Right lobe of liver (tissue), 6 donors: ENCODE measurements around the gene COL21A1. TPM values are rescaled to one million over a fixed set of nuclear protein-coding genes. Genes with fewer than 3 reads are reported as not detected.
"Not testable (repeated sequence)": the region's sequence is repeated elsewhere in the genome, so short reads cannot be mapped to it uniquely, and the experiment has no call there.

Source experiments
- ATAC-seq, 4 donors: fragments of 200-7000 bp; cut with Tn5 transposase; one replicate each; pipeline ENCODE4 v1.9.1; 2020; ENCODE audit warnings: mild to moderate bottlenecking in 4 of 4, moderate library complexity in 4 of 4
- DNase-seq, 3 donors: peaks; one replicate each; pipeline ENCODE4 v3.0.0-alpha.2; 2020
- H3K27ac ChIP-seq, 3 donors: fragments of 200-600 bp; one replicate each; pipeline ENCODE4 v1.8.0; 2022
- H3K27me3 ChIP-seq, 2 donors: fragments of 200-600 bp; one replicate each; pipeline ENCODE4 v1.8.0; 2022
- H3K36me3 ChIP-seq, 4 donors: fragments of 200-600 bp; sonication (generic) in 1 of 4; one replicate each; pipeline versions ENCODE4 v1.5.1 to v1.8.0; 2017 to 2022; ENCODE audit warnings: control low read depth in 1 of 4
- H3K4me1 ChIP-seq, 4 donors: fragments of 200-600 bp; sonication (generic) in 1 of 4; one replicate each; pipeline versions ENCODE4 v1.5.1 to v1.8.0; 2017 to 2022; ENCODE audit warnings: control low read depth in 1 of 4
- H3K4me3 ChIP-seq, 3 donors: fragments of 200-600 bp; one replicate each; pipeline ENCODE4 v1.8.0; 2022
- H3K9me3 ChIP-seq, 4 donors: fragments of 200-600 bp; sonication (generic) in 1 of 4; one replicate each; pipeline versions ENCODE4 v1.5.1 to v1.8.0; 2017 to 2022; ENCODE audit warnings: control low read depth in 1 of 4
- POLR2A ChIP-seq: fragments of 450-650 bp; IDR thresholded peaks from one replicate; pipeline ENCODE4 v1.6.1; 2017; ENCODE audit warnings: antibody characterized with exemption, mild to moderate bottlenecking
- WGBS: methylation state at CpG from one replicate; pipeline ENCODE4 v1.1.6; 2018; ENCODE audit warnings: low coverage, low lambda C conversion rate; ENCODE audit not compliant: insufficient coverage; ENCODE audit errors: missing lambda C conversion rate; 5-methylcytosine and 5-hydroxymethylcytosine counted together
- intact Hi-C, 2 donors: fragments of 100-400 bp; cut with DNase I; formaldehyde crosslinking; loops; one replicate each; pipeline versions ENCODE4 v1.11.2 to v1.14.1; 2022
- small RNA-seq, 2 experiments: library from RNA; depleted of rRNA; stranded (forward); fragments of <200 nt; gene quantifications; one replicate each; pipeline ENCODE3, GENCODE V24; 2016
- total RNA-seq, 6 experiments: library from RNA; depleted of rRNA in 2 of 6; stranded (reverse); fragments of >200 nt in 2 of 6; fragmentation: NEBNext Ultra II Directional in 3 of 6; extraction: Animal tissue kit (Norgen Biotek cat#: 25700) in 3 of 6; gene quantifications; one replicate each; pipeline versions ENCODE4 v1.1.0 to v1.2.4, GENCODE V29; 2016 to 2023
- TF ChIP-seq, protein P1 (sequence below), 4 donors: fragments of 200-600 bp in 3 of 4; fragments of 450-650 bp in 1 of 4; IDR thresholded peaks; one replicate each; pipeline versions ENCODE4 v1.5.1 to v1.8.0; 2016 to 2022; ENCODE audit warnings: antibody characterized with exemption in 4 of 4, mild to moderate bottlenecking in 2 of 4
- donor health status: DM: no; HTN: yes; CAD: no.
- donor health status: DM: no; HTN: no; CAD: no.
- donor health status: DM: no; HTN: no; CAD: no.
- donor health status: DM: no; HTN: yes; CAD: no.
- donor health status: DM: no; HTN: yes; CAD: no.

Gene COL21A1
- total RNA-seq, 6 experiments from 2014 or later = 0.11 to 0.73 (median 0.50) TPM

GRCh38 chr6:56021943-56022342, 225.4 kb downstream of the COL21A1 start:
- Histone ChIP-seq H3K27ac (no peak overlapping the region), H3K4me3 (no peak overlapping the region), H3K4me1 (no peaks in the 10 kb centered on the region), H3K27me3 (no peaks in the 10 kb centered on the region), H3K36me3 (no peaks in the 10 kb centered on the region), H3K9me3 (no peaks in the 10 kb centered on the region)
- ATAC-seq = no peak
- 32% methylated on average over 2 of the region's 2 CpGs for WGBS
- no peak for TF ChIP-seq POLR2A
- TF ChIP-seq, protein P1, sequence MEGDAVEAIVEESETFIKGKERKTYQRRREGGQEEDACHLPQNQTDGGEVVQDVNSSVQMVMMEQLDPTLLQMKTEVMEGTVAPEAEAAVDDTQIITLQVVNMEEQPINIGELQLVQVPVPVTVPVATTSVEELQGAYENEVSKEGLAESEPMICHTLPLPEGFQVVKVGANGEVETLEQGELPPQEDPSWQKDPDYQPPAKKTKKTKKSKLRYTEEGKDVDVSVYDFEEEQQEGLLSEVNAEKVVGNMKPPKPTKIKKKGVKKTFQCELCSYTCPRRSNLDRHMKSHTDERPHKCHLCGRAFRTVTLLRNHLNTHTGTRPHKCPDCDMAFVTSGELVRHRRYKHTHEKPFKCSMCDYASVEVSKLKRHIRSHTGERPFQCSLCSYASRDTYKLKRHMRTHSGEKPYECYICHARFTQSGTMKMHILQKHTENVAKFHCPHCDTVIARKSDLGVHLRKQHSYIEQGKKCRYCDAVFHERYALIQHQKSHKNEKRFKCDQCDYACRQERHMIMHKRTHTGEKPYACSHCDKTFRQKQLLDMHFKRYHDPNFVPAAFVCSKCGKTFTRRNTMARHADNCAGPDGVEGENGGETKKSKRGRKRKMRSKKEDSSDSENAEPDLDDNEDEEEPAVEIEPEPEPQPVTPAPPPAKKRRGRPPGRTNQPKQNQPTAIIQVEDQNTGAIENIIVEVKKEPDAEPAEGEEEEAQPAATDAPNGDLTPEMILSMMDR (IDR thresholded peaks at IDR 0.05) = no peak
- intact Hi-C loops = no loop called here
- no peak for DNase-seq

GRCh38 chr6:56019973-56020372, 227.4 kb downstream of the COL21A1 start:
- no peak for TF ChIP-seq POLR2A
- TF ChIP-seq, protein P1 (IDR thresholded peaks at IDR 0.05) = no peak
- WGBS = 33% methylated on average over 1 of the region's 1 CpG
- intact Hi-C loops = no loop called here

DNA sequence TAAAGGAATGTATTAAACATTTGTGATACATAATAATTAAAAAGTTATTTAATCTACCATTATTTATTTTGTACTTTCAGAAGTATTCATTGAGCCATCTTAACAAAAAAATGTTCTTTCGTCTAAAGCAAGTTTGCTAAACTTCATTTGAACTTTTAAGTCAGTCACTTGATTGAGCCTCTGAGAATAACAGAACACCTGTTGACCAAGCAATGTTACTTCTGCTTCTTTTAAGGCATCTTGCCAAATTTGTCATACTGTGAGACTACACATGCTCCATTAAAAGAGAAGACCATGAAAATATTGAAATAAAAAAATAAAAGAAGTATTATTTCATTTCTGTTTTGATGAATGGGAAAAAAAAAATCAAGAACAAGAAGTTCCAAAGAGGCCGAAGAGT, 230.2 kb downstream of the COL21A1 start:
- no peaks in the 10 kb centered on the region for H3K9me3 ChIP-seq
- intact Hi-C loops = no loop called here
- no peak for ATAC-seq
- no peak for DNase-seq
- no peak overlapping the region for H3K27ac ChIP-seq
- 61% methylated on average over 2 of the region's 2 CpGs for WGBS
- H3K4me1 ChIP-seq = no peaks in the 10 kb centered on the region
- H3K4me3 ChIP-seq = no peak overlapping the region
- H3K36me3 ChIP-seq = no peaks in the 10 kb centered on the region
- TF ChIP-seq, protein P1 (IDR thresholded peaks at IDR 0.05) = no peak
- no peak for TF ChIP-seq POLR2A
- no peaks in the 10 kb centered on the region for H3K27me3 ChIP-seq

More at GRCh38 chr6:56019973-56020372, 227.4 kb downstream of the COL21A1 start:
- DNase-seq (no peak), ATAC-seq (no peak)
- Histone ChIP-seq H3K4me1 (no peaks in the 10 kb centered on the region), H3K36me3 (no peaks in the 10 kb centered on the region), H3K9me3 (no peaks in the 10 kb centered on the region), H3K4me3 (no peak overlapping the region), H3K27ac (no peak overlapping the region), H3K27me3 (no peaks in the 10 kb centered on the region)

GRCh38 chr6:56014039-56014438, 233.3 kb downstream of the COL21A1 start:
- H3K27ac ChIP-seq, ATAC-seq, H3K27me3 ChIP-seq, H3K9me3 ChIP-seq, H3K4me1 ChIP-seq, H3K4me3 ChIP-seq, intact Hi-C loops, H3K36me3 ChIP-seq, DNase-seq: not testable (repeated sequence)
- 50% methylated on average over 2 of the region's 10 CpGs for WGBS

GRCh38 chr6:56009636-56010035, 237.7 kb downstream of the COL21A1 start:
- TF ChIP-seq POLR2A = no peak
- TF ChIP-seq, protein P1 (IDR thresholded peaks at IDR 0.05) = no peak
- no peak for ATAC-seq
- Histone ChIP-seq H3K27me3 (no peaks in the 10 kb centered on the region), H3K9me3 (no peaks in the 10 kb centered on the region), H3K27ac (no peak overlapping the region), H3K36me3 (no peaks in the 10 kb centered on the region), H3K4me3 (no peak overlapping the region), H3K4me1 (no peaks in the 10 kb centered on the region)
- 26% methylated on average over 2 of the region's 2 CpGs for WGBS
- intact Hi-C loops = no loop called here
- DNase-seq = no peak

Small RNA genes within 50 kb of the gene (small RNA-seq; reads per million reads assigned to genes)
- gene DHFRP6 = 0 reads per million in 2 experiments
